GM19193 (cell line): Measurements from ENCODE around the gene CNRIP1.

ENCODE experiments used
- POLR2A ChIP-seq: IDR thresholded peaks from 4 replicates; pipeline ENCODE4 v1.6.1; 2011; ENCODE audit not compliant: insufficient read depth, insufficient read length; ENCODE audit errors: extremely low read depth

Gene CNRIP1

DNA sequence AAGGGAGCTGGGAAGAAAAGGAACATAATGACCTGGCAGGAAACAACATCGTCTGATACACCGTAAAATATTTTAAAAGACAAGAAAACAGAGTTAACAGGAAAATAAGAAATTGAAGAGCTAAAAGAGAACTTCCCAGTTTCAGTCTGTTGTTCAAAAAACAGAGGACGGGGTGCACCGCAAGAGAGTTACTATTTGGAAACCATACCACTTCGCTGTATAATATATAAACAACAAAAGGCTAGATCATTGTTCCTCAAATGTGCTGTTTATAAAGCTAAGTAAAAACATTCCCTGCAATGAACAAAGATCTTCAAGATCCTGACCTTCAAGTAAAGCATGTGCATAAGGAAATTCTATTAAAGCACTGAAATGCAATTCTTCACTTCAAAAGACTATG is 69.6 kb downstream of the CNRIP1 start:
- no peak for TF ChIP-seq POLR2A

- TF ChIP-seq POLR2A = no peak
Measured at GRCh38 chr2:68248806-68249205, 70.9 kb downstream of the CNRIP1 start.

- TF ChIP-seq POLR2A = no peak
Measured at GRCh38 chr2:68248361-68248760, 71.4 kb downstream of the CNRIP1 start.

- TF ChIP-seq POLR2A = no peak
Measured at GRCh38 chr2:68246396-68246795, 73.4 kb downstream of the CNRIP1 start.

GRCh38 chr2:68245672-68246071 is 74.1 kb downstream of the CNRIP1 start:
- TF ChIP-seq POLR2A = no peak

DNA sequence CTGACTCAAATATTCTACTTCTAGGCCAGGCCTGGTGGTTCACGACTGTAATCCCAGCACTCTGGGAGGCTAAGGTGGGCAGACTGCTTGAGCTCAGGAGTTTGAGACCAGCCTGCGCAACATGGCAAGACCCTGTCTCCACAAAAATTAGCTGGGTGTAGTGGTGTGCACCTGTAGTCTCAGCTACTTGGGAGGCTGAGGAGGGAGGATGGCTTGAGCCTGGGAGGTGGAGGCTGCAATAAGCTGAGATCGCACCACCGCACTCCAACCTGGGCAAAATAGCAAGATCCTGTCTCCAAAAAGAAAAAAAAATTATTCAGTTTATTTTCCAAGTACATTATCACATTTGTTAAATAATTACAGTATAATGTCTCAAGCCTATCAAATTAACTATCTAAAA is 74.7 kb downstream of the CNRIP1 start:
- no peak for TF ChIP-seq POLR2A

DNA sequence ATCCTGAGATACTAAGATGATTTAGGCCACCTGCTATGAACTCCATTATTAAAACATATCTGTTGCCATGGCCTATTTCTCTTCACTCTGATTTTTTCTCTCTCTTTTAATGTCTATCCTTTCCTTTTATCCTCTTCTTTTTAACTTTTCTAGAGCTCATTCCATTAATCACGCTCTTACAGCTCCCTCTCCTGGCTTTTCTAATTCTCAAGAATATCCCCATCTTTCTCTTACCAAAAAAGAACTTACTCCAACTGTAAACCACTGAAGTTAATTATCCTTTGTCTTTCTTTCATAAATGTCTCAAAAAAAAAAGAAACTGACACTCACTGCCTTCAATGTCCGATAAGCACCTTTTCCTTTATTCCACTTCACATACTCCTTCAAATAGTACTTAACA is 75.3 kb downstream of the CNRIP1 start:
- no peak for TF ChIP-seq POLR2A
